GM18907 (cell line): ENCODE results near the gene RGS9.
"Not testable (repeated sequence)": the region's sequence is repeated elsewhere in the genome, so short reads cannot be mapped to it uniquely, and the experiment has no call there.

ENCODE experiments used
- ATAC-seq: cut with Tn5 transposase; IDR thresholded peaks from one replicate; pipeline ENCODE4 v1.9.1; 2021; ENCODE audit warnings: mild to moderate bottlenecking, moderate library complexity; ENCODE audit not compliant: unreplicated experiment

RGS9 gene

DNA sequence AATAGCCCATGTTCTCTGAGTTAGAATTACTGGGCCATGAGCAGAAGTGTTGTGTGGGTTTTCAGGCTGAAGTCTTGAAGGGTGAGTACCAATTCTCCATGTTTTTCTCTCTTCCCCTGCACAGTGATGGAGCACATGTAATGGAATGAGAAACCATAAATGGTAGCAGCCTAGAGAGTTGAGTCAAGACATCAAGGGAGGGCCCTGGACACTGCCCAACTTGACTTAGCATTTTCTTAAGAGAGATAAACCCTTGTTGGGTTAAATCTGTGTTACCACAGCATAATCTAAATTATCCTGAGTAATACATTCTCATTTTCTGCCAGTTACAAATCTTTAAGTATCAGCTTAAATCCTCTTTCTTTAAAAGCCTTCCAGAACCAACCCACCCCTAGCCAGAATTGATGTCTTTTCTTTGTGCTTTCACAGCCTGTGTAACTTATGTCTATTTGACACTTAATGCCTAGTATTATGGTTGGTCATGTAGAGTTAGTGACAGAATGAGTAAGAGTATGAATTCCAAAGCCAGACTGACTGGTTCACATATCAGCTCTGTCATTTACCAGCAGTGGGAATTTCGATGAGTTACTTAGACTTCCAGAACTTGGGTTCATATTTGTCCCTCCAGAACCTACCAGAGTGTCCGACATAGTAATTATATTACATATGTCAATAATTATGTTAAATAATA lies 27.0 kb upstream of the RGS9 start:
- ATAC-seq = no peak

- ATAC-seq = no peak
Measured at GRCh38 chr17:65115839-65116238, 21.3 kb upstream of the RGS9 start.

DNA sequence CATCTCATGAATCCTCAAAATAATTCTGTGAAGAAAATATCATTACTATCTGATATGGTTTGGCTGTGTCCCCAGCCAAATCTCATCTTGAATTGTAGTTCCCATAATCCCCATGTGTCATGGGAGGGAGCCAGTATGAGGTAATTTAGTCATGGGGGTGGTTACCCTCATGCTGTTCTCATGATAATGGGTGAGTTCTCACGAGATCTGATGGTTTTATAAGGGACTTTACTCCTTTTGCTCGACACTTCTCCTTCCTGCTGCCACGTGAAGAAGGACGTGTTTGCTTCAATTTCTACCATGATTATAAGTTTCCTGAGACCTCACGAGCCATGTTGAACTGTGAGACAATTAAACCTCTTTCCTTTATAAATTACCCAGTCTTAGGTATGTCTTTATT lies 20.7 kb upstream of the RGS9 start:
- not testable (repeated sequence) for ATAC-seq

DNA sequence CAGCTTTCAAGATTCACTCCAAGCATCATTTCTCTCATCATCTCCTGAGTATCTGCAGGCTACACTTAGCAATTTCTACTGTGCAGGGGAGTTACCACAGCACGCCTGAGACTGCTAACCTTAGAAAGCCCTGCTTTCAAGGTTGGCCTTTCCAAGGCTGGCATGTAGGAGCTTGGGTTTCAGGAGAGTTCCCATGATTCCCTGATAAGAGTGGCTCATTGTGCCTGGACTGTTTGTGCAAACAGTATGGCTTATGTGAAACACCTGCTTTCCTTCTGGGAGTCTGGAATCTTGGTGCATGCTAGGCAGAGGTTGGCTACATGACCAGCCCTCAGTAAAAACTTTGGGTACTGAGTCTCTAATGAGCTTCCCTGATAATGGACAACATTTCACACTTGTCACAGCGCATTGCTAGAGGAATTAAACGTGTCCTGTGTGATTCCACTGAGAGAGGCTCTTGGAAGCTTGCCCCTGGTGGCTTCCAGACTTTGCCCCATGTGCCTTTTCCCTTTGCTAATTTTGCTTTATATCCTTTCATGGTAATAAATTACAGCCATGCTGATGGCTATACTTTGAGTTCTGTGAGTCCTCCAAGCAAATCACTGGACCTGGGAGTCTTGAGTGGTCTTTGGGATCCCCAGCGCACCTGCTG lies 19.7 kb upstream of the RGS9 start:
- no peak for ATAC-seq

DNA sequence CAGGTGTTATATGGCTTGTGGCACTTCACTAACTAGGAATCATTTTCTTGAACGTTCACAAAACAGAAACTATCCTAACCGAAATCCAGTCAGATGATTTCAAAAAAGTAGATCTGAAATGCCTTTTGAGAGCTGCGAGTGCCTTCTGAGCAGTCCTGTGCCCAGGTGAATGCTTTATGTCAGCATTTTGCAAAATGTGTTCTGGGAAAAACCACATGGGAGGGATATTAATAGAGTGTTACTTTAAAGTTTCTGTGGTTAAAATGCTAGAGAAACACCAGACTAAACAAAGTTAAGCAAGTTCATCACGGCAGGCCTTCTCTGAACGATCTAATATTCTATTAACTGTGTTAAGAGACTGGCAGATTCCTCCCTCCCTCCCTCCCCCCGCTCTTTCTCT lies 15.8 kb upstream of the RGS9 start:
- no peak for ATAC-seq

- ATAC-seq = no peak
Measured at GRCh38 chr17:65121916-65122806, 15.0 kb upstream of the RGS9 start.

GRCh38 chr17:65122836-65123756 lies 14.1 kb upstream of the RGS9 start:
- ATAC-seq = peak; percentile 89

- no peak for ATAC-seq
Measured at GRCh38 chr17:65123757-65124675, 13.2 kb upstream of the RGS9 start.

- no peak for ATAC-seq
Measured at GRCh38 chr17:65130832-65131231, 6.3 kb upstream of the RGS9 start.

GRCh38 chr17:65131240-65131639 lies 5.9 kb upstream of the RGS9 start:
- ATAC-seq = no peak

DNA sequence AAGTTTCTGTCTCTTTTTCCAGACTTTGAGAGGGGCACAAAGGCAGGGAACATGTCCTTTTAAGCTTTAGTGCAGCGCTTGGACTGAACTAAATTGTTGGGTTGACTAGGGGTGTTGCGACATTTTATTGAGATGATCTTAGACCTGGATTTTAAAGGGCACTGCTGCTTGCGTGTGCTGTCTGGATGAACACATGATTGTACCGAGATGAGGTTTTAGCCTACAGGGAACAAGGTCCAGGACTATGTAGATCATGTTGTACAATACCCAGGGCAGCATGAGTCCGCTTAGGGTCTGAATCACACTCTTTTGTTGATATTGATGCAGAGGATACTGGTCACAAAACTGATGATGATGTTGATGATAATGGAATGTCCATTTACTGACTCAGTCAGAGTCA lies 5.2 kb upstream of the RGS9 start:
- no peak for ATAC-seq

- no peak for ATAC-seq
Measured at GRCh38 chr17:65134035-65134434, 3.1 kb upstream of the RGS9 start.

- ATAC-seq = no peak
Measured at GRCh38 chr17:65139101-65139764, 2.1 kb downstream of the RGS9 start.

GRCh38 chr17:65142247-65142646 lies 5.1 kb downstream of the RGS9 start:
- ATAC-seq = no peak

DNA sequence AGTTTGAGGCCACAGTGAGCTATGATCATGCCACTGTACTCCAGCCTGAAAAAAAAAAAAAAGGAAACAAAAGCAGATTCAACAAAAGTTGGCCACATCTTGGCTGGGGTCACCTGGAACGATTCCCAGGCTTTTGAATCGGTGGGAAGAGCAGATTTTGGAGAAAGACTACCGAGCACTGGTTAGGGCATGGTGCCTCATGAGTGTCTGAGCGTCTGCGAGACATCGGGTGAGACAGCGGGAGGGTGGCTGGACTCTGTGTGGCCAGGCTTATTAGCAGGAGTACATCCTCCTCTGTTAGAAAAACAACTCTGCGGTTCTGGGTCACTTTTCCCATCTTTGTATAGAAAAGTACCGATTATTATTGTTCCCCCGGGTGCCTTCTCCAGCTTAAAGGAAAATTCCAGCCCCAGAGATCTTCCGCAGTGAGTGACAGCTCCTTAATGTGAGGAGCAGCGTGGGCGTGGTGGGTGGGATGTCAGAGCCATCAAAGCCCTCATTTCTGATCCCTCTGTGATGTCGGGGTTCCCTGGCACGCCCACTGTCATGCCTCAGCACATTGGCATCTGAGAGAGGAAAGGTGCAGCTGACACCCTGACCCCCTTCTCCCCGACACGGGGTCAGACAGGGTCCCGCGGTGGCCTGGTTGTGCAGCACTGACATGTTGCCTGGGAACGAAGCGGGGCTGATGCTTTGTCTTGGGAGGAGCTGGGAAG lies 6.9 kb downstream of the RGS9 start:
- ATAC-seq = no peak

DNA sequence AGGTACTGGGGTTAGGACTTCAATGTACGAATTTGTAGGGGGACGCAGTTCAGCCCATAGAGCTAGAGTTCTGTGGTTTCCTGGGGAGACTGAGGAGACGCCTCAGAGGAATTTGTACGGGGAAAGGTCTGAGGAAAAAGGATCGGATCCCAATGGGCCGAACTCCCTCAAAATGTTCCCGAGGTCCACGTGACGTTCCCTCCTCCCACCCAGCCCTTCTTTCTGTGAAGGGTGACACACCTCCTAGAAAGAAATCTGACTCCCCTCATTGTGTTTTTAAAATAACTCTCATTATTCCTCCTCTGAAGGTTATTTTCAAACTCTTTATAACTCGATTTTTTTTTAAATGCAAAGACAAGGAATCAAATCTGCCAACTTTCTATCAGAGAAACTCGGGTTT lies 8.6 kb downstream of the RGS9 start:
- ATAC-seq = no peak

- no peak for ATAC-seq
Measured at GRCh38 chr17:65147955-65148354, 10.8 kb downstream of the RGS9 start.

- peak; percentile 86 for ATAC-seq
Measured at GRCh38 chr17:65154770-65155589, 17.8 kb downstream of the RGS9 start.
